ENCODE measurements around the gene GIPC2. TPM values are rescaled to one million over a fixed set of nuclear protein-coding genes. Genes with fewer than 3 reads are reported as not detected.
"Not testable (repeated sequence)": the region's sequence is repeated elsewhere in the genome, so short reads cannot be mapped to it uniquely, and the experiment has no call there.

Gene GIPC2
- total RNA-seq, 2 donors from 2014 or later = 0.32 to 0.62 TPM

DNA sequence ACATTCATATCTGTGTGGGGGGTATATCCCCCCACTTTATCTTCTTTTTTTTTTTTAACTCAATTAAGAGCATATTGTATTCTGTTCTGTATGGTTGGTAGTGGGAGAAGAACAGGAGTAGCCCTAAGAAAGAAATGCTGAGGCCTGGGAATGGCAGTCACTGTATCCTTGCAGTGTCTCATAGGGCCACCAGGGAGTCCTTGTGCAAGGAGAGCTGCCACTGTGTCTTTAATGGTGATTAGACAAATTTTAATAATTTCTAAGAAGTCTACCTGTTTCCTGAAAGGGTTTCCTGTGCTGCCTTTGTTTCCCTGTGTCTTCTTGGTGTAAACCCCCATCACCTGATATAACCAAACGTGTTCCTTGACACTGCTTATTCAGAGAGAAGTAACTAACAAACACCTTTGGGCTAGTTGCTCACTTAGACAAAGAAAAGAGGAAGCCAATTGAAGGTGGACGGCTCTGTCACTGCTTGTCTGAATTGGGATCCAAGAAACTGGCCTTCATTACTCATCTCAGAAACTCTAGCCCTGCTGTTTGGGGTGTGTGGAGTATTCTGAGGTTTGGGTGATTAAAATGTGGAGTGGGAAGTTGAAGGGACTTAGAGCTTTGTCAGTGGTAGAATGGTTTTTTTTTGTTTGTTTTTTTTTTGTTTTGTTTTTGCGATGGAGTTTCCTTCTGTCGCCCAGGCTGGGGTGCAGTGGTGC lies 15.2 kb downstream of the GIPC2 start:
- Mint-ChIP-seq H3K27me3 (ENCODE audit: low read depth) (peaks cover 16% of the 10 kb centered on the region), H3K4me3 (no peak overlapping the region), H3K9me3 (no peaks in the 10 kb centered on the region), H3K27ac (no peak overlapping the region), H3K36me3 (ENCODE audit: insufficient read depth in 2 of 2) (no peaks in the 10 kb centered on the region), H3K4me1 (ENCODE audit: low read depth) (peaks cover under 1% of the 10 kb centered on the region)
- ATAC-seq (replicated peaks in 1 of 2) = peak in 1 of 2 donors; percentile 19
- DNase-seq = no peak

DNA sequence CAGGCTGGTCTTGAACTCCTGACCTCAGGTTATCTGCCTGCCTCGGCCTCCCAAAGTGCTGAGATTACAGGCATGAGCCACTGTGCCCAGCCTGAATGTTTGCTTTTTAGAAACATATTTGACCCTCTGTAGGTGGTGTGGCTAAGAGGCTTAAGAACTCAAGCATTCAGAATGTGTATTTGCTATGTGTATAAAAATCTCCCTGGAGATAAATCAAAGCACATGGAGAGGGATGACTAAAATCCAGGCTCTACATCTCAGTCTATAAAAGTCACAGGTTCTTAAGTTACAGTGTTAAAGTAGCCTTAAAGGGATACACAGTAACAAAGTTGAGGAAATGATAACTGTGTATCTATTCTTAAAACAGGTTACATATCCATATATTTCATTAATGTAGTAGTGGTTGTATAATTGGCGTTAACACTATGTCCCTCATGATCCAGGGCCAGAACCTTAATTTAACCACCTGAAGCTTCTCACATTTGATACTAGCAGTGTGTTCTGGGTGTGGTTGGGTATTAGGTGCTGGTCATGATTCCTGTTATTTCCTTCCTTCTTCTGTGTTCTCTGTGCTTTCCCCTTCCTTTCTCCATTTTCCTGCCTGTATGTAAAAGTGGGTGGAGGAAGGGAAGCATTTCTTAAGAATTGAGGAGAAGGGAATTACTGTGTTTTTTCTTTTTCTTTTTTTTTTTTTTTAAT lies 16.2 kb downstream of the GIPC2 start:
- ATAC-seq (replicated peaks in 1 of 2) (no peak), DNase-seq (no peak)
- no peak overlapping the region for H3K4me3 Mint-ChIP-seq
- H3K4me1 Mint-ChIP-seq (ENCODE audit: low read depth) = no peaks in the 10 kb centered on the region
- no peaks in the 10 kb centered on the region for H3K36me3 Mint-ChIP-seq (ENCODE audit: insufficient read depth in 2 of 2)
- peaks cover 16% of the 10 kb centered on the region for H3K27me3 Mint-ChIP-seq (ENCODE audit: low read depth)
- H3K9me3 Mint-ChIP-seq = no peaks in the 10 kb centered on the region
- H3K27ac Mint-ChIP-seq = no peak overlapping the region

DNA sequence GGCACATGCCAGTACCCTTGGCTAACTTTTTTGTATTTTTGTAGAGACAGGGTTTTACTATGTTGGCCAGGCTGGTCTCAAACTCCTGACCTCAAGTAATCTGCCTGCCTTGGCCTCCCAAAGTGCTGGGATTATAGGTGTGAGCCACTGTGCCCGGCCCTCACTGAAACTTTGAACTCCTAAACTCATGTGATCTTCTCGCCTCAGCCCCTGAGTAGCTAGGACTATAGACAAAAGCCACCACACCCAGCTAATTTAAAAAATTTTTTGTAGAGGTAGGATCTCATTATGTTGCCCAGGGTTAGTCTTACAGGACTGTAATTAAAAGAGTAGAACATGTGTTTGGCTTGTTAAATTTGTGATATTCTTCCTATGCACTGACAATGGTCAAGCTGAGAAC lies 19.1 kb downstream of the GIPC2 start:
- not testable (repeated sequence) for H3K27ac Mint-ChIP-seq; H3K4me1 Mint-ChIP-seq (ENCODE audit: low read depth); H3K4me3 Mint-ChIP-seq; DNase-seq; H3K9me3 Mint-ChIP-seq; H3K36me3 Mint-ChIP-seq (ENCODE audit: insufficient read depth in 2 of 2); ATAC-seq (replicated peaks in 1 of 2)
- H3K27me3 Mint-ChIP-seq (ENCODE audit: low read depth) = peaks cover 16% of the 10 kb centered on the region

DNA sequence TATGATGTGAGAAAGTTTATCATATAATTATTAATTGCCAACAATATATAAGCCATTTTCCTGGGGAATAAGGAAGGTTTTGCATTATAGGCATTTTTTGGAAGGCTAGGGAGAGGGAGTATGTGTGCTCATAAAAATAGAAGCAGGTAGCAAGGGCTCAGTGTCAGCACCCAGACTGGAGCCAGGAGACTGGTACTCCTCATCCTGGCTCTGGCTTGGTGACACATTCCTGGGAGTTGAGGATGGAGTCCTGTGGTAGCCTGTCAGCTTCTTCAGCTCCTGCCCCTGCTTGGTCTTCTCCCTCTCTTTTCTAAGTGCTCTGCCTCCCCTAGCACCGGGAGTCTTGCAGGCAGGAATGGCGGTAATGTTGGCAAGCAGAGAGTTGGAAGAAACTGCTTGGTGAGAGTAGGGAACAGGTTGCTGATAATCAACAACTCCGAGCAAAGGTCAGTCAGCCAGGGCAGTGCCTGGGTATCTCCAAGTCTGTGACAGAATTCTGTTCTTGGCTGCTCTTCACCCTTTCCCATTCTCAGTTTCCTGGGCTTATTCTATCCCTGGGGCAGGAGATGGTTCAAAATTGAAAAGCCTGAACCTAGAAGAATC lies 23.0 kb downstream of the GIPC2 start:
- Mint-ChIP-seq H3K27me3 (ENCODE audit: low read depth) (peaks cover 6% of the 10 kb centered on the region), H3K4me1 (ENCODE audit: low read depth) (peaks cover 9% of the 10 kb centered on the region), H3K4me3 (no peak overlapping the region), H3K27ac (no peak overlapping the region), H3K9me3 (no peaks in the 10 kb centered on the region), H3K36me3 (ENCODE audit: insufficient read depth in 2 of 2) (no peaks in the 10 kb centered on the region)
- ATAC-seq (replicated peaks in 1 of 2) (no peak), DNase-seq (no peak)

DNA sequence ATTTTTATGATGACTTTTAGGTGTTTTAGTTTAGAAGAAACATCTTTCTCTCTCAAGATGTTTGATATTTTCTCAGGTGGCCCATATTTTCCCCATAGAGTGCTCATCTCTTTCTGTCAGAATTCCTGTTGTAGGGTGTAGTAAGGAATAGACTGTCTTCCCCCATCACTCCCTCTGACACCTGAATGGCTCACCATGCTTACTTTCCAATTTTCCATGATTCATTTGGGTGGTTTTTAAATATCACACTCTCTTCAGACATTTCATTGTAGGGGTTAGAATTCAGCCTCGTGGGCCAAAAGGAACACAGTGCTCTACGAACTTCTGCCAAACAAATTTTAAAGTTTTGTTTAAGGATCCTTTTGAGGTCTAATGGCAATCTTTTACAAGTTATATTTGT lies 24.0 kb downstream of the GIPC2 start:
- Mint-ChIP-seq H3K27me3 (ENCODE audit: low read depth) (peaks cover 6% of the 10 kb centered on the region), H3K4me3 (no peak overlapping the region), H3K4me1 (ENCODE audit: low read depth) (peaks cover 9% of the 10 kb centered on the region), H3K9me3 (no peaks in the 10 kb centered on the region), H3K36me3 (ENCODE audit: insufficient read depth in 2 of 2) (no peaks in the 10 kb centered on the region), H3K27ac (no peak overlapping the region)
- ATAC-seq (replicated peaks in 1 of 2) (no peak), DNase-seq (no peak)

DNA sequence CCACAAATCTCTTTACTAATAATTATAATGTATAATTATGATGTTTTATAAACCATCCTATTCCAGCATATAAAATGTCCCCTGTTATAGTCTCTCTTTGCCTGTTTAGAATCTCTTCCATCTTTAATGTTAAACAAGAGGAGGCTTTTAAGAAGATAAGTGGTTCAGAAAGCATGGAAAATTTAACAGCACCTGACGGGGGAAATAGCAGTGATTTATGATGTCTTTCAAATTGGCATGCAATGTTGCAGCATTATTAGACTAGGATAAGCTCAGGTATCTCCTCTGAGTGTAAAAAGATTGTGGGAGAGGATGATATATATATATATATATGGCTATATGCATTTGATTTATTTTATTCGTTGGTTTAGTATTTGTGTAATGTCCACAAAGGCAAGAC lies 24.4 kb downstream of the GIPC2 start:
- no peaks in the 10 kb centered on the region for H3K9me3 Mint-ChIP-seq
- H3K36me3 Mint-ChIP-seq (ENCODE audit: insufficient read depth in 2 of 2) = no peaks in the 10 kb centered on the region
- DNase-seq = no peak

DNA sequence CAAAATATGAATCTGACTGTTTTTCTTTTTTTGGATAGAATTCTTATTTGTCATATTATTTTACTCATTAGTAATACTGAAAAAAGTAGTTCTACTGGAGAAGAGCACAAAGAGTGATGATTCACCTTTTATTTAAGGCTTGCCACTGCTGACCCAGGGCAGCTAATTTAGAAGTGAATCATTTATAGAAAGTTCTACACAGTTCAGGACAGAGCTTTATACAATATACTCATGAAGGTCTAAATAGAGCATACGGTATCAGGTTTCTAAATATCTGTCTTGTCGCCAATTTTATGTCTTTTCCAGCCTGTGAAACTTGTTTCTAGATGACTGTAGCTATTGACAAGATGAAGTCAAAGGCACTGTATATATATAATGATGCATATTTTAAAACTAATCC lies 25.0 kb downstream of the GIPC2 start:
- ATAC-seq (replicated peaks in 1 of 2) (peak; percentile 66 to 90), DNase-seq (no peak)
- Mint-ChIP-seq H3K36me3 (ENCODE audit: insufficient read depth in 2 of 2) (no peaks in the 10 kb centered on the region), H3K4me3 (no peak overlapping the region), H3K4me1 (ENCODE audit: low read depth) (peaks cover 9% of the 10 kb centered on the region), H3K9me3 (no peaks in the 10 kb centered on the region), H3K27ac (no peak overlapping the region), H3K27me3 (ENCODE audit: low read depth) (no peaks in the 10 kb centered on the region)

More for the DNA sequence above, 24.4 kb downstream of the GIPC2 start:
- Mint-ChIP-seq H3K27me3 (ENCODE audit: low read depth) (peaks cover 2% of the 10 kb centered on the region), H3K4me1 (ENCODE audit: low read depth) (peaks cover 9% of the 10 kb centered on the region), H3K27ac (no peak overlapping the region), H3K4me3 (no peak overlapping the region)
- no peak for ATAC-seq (replicated peaks in 1 of 2)

DNA sequence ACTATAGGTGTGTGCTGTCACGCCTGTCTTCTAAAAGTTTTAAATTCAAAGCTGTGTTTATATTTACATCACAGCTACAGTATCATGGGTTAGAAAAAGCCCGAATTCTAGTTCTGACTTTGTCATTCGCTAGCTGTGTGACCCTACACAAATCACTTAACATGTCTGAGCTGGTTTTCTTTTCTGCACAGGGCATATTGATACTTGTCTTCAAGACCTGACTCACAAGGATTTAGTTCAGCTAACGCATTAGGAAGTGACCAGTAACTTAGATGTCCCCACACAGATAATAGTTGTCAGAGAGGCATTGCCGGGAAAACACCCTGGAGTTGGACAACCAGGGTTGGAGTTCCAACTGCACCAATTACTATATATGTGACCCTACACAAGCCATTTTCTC lies 25.9 kb downstream of the GIPC2 start:
- H3K4me1 Mint-ChIP-seq (ENCODE audit: low read depth) = peaks cover 9% of the 10 kb centered on the region
- H3K27ac Mint-ChIP-seq = peak overlapping the region; percentile 54
- ATAC-seq (replicated peaks in 1 of 2) (no peak), DNase-seq (no peak)
- no peaks in the 10 kb centered on the region for H3K27me3 Mint-ChIP-seq (ENCODE audit: low read depth)
- H3K36me3 Mint-ChIP-seq (ENCODE audit: insufficient read depth in 2 of 2) = no peaks in the 10 kb centered on the region
- peak overlapping the region in 1 of 2 donors; percentile 25 for H3K4me3 Mint-ChIP-seq
- H3K9me3 Mint-ChIP-seq = no peaks in the 10 kb centered on the region

DNA sequence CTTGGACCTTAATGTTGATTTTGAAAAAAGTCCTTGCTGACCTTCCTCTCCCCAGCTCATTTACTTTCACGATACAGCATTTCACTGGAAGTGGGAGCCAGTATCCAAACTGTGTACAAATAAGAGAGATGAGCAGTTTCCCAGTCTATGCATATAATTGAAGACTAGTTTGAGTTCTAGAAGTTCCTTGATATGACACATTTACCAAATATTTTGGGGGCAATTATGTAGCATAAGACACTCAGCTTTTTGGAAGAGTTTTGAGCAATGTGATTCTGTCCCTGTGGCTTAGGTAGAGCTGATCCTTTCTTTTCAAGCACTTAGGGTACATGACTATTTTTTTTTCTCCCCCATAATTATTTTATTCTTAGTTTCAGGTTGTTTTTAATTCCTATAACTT lies 26.4 kb downstream of the GIPC2 start:
- Mint-ChIP-seq H3K4me1 (ENCODE audit: low read depth) (peaks cover 9% of the 10 kb centered on the region), H3K27ac (no peak overlapping the region), H3K27me3 (ENCODE audit: low read depth) (no peaks in the 10 kb centered on the region), H3K4me3 (no peak overlapping the region), H3K36me3 (ENCODE audit: insufficient read depth in 2 of 2) (no peaks in the 10 kb centered on the region), H3K9me3 (no peaks in the 10 kb centered on the region)
- ATAC-seq (replicated peaks in 1 of 2) (no peak), DNase-seq (no peak)

DNA sequence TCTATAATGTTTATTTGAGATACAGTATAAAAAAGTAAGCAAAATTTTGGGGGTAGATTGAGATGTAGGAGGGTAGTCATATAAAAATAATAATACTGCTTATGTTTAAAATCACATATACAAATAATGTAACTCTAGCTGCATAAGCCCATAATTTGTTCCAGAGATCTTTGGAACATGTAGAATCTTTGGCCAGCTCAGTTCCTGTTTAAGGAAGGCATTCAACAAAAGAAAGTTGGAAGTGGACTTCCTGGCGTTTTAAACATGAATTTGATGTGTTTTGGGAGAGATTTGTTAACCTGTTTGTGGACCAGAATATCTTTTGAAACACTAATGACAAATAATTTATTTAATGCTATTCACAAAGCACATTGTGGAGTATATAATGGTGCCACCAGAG lies 27.7 kb downstream of the GIPC2 start:
- Mint-ChIP-seq H3K27me3 (ENCODE audit: low read depth) (no peaks in the 10 kb centered on the region), H3K4me3 (no peak overlapping the region), H3K9me3 (no peaks in the 10 kb centered on the region), H3K27ac (no peak overlapping the region), H3K36me3 (ENCODE audit: insufficient read depth in 2 of 2) (peaks cover 0 to under 1% of the 10 kb centered on the region in 2 donors), H3K4me1 (ENCODE audit: low read depth) (peaks cover 9% of the 10 kb centered on the region)
- DNase-seq (no peak), ATAC-seq (replicated peaks in 1 of 2) (no peak)

DNA sequence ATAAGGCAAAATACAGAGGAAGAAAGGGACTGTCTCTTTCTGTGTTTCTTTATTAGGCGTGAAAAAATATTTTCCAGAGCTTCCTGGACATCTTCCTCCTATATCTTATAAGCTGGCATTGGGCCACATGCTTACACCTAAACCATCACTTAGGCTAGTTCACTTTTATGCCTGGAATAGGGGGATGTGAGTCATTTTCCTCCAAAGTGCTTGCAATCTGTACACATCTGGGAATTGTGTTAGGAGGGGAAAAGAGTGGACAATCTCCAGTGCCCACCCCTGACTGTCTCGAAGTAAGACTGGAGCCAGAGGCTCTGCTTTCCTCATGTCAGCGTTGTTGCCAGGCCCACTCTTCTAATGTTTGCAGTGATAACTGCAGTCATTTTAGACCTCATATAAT lies 29.9 kb downstream of the GIPC2 start:
- H3K36me3 Mint-ChIP-seq (ENCODE audit: insufficient read depth in 2 of 2) = peaks cover 0 to 1% of the 10 kb centered on the region in 2 donors
- no peaks in the 10 kb centered on the region for H3K27me3 Mint-ChIP-seq (ENCODE audit: low read depth)
- no peak overlapping the region for H3K27ac Mint-ChIP-seq
- ATAC-seq (replicated peaks in 1 of 2) (no peak), DNase-seq (no peak)
- no peak overlapping the region for H3K4me3 Mint-ChIP-seq
- peaks cover 17% of the 10 kb centered on the region for H3K4me1 Mint-ChIP-seq (ENCODE audit: low read depth)
- no peaks in the 10 kb centered on the region for H3K9me3 Mint-ChIP-seq

DNA sequence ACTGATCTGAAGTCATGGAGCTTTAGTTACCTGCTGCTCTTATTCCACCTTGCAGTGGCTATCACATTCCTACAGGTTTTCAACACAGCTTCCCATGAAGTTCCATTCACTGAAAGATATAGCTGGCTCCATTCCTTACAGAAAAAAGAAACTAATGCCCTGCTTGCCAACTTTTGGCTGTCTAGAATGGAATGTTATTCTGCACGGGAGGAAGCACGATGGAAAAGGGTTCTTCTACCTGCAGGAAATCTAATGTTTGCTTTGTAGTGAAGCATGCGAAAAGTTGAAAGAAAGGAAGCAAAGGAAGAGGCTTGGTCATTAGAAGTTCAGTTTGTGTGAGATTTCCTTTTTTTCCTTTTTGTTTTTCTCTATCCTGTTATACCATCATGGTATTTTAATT lies 32.6 kb downstream of the GIPC2 start:
- Mint-ChIP-seq H3K27me3 (ENCODE audit: low read depth) (no peaks in the 10 kb centered on the region), H3K4me1 (ENCODE audit: low read depth) (peaks cover 19% of the 10 kb centered on the region), H3K9me3 (no peaks in the 10 kb centered on the region), H3K36me3 (ENCODE audit: insufficient read depth in 2 of 2) (peaks cover 0 to 1% of the 10 kb centered on the region in 2 donors), H3K4me3 (no peak overlapping the region), H3K27ac (no peak overlapping the region)
- no peak for ATAC-seq (replicated peaks in 1 of 2)
- DNase-seq = no peak

DNA sequence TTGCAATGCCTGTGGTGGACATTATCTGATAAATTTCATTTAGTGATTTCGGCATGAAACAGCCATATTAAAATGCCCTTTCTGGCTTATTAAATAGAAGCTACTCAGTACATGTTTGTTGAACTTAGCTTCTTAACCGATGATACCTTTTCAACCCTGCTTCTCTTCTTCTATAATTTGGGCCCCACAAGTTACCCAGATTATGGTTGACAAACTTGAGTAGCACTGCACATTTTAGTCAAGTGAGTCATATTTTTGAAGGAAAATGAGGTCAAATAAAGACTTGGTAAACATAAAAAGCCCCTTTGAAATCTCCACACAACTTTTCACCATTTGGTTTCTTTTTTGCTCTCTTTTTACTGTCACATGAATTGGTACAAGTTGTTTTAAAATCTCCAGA lies 33.8 kb downstream of the GIPC2 start:
- H3K4me1 Mint-ChIP-seq (ENCODE audit: low read depth) = peaks cover 19% of the 10 kb centered on the region
- DNase-seq (peak in 1 of 2 donors; percentile 3), ATAC-seq (replicated peaks in 1 of 2) (peak; percentile 67 to 68)
- H3K27me3 Mint-ChIP-seq (ENCODE audit: low read depth) = no peaks in the 10 kb centered on the region
- H3K9me3 Mint-ChIP-seq = no peaks in the 10 kb centered on the region
- H3K4me3 Mint-ChIP-seq = peak overlapping the region; percentile 35 to 47
- H3K36me3 Mint-ChIP-seq (ENCODE audit: insufficient read depth in 2 of 2) = peaks cover 0 to 1% of the 10 kb centered on the region in 2 donors
- peak overlapping the region; percentile 27 for H3K27ac Mint-ChIP-seq
